CD4-positive, alpha-beta T cell treated with Interferon alpha-2 for 1 hour (primary cell): ENCODE results near the gene STX2.
A peak's percentile ranks its signal among the peaks of the same experiment; 100 is the strongest.
"Not testable (repeated sequence)": the region's sequence is repeated elsewhere in the genome, so short reads cannot be mapped to it uniquely, and the experiment has no call there.

Experiments
- DNase-seq, 2 donors: peaks; one replicate each; pipeline ENCODE4 v3.0.0-alpha.2; 2020 to 2022

The STX2 gene

DNA sequence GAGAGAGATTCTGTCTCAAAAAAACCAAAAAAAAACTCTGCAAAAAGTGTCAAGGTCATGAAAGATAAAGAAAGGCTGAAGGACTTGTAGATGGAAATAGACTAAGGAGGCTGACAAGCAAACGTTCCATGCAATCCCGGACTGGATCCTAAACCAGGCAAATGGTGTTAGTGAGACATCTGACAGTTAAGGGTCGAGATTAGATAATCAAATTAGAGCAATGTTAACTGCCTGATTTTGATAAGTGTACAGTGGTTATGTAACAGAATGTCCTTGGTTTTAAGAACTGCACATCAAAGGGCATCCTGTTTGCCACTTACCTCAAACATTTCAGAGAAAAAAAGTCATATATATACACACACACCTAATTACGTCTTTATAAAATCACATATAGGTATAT is 29.4 kb upstream of the STX2 start:
- peak in 1 of 2 donors; percentile 62 for DNase-seq

DNA sequence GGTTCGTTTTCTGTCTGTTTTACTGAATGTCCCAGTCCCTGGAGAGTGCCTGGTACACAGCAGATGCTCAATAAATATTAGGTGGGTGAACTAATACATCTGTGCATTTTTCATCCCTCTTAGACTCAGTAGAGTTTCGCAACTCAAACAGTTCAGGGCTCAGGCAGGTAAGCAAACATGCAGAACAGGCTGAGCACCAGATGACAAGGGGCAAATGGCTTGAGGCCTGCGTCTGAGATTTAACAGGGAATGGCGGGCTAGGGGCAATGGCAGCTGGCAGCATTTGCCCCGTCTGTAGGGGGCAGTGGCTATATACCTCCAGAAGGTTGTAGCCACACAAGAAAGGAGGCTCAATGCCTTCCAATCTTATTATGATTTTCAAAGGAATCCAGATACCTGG is 24.2 kb upstream of the STX2 start:
- DNase-seq, result no peak

DNA sequence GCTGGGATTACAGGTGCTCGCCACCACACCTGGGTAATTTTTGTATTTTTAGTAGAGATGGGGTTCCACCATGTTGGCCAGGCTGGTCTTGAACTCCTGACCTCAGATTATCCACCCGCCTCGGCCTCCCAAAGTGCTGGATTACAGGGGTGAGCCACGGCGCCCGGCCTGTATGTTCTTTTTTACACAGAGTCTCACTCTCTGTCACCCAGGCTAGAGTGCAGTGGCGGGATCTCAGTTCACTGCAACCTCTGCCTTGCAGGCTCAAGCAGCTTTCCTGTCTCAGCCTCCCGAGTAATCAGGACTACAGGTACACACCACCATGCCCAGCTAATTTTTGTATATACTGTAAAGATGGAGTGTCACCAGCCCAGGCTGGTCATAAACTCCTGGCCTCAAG is 23.7 kb upstream of the STX2 start:
- not testable (repeated sequence) for DNase-seq

DNA sequence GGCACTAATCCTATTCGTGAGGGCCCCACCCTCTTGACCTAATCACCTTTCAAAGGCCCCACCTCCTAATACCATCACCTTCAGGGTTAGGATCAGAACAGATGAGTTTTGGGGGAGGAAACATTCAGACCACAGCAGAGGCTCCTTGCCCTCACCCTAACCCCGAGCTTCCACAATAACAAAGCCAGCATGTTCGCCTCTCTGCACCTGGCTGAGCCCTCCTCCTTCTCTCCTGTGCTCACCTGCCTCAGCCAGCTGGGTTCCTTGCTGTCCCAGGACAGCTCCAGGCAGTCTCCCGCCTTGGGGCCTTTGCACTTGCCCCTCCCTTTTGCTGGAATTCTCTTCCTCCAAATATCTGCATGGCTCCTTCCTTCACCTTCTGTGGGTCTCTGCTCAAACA is 23.1 kb upstream of the STX2 start:
- no peak for DNase-seq

DNA sequence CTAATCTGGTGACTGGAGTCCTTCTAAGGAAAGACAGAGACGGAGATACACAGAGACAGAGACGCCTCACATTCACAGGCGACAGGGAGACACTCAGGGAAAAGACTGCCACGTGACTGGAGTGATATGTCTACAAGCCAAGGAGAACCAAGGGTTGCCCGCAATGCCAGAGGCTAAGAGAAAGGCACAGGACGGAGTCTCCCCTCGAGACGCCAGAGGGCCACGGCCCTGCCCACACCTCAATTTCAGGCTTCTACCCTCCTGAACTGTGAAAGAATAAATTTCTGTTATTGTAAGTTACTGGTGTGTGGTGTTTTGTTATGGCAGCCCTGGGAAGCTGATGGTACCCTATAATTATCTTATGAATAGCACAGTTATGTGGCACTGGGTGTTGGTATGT is 21.3 kb upstream of the STX2 start:
- no peak for DNase-seq

DNA sequence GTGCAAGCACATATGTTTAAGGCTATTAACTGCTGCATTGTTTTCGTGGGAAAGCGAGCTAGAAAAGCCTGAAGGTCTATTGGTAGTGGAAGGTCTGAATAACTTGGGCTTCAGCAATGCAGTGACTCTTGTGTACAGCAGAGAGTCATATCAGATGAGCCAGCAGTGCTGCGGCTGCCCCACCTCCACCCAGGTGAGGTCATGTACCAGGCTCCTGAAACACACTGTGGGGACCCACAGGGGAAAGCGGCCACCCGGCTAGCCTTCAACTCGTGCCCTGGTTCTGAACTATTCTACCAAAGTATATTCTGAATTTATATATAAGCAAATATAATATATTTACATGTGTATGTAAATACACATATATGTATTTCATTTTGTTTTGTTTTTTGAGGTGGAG is 20.1 kb upstream of the STX2 start:
- DNase-seq, result no peak

DNA sequence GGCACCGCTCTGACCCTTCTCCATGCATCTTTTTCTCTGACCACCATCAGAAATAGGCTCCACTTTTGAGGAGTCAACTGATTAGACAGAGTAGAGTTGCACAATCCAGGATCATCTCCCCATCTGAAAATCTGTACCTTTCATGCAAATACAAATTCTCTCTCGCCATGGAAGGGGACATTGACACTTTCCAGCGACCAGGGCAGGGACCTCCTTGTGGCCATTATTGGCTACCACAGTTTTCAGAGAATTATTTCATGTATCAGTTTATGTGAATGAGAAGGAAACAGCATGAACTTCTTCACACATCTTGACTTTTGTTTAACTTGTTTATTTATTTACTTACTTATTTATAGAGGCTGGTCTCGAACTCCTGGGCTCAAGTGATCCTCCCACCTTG is 19.0 kb upstream of the STX2 start:
- no peak for DNase-seq

DNA sequence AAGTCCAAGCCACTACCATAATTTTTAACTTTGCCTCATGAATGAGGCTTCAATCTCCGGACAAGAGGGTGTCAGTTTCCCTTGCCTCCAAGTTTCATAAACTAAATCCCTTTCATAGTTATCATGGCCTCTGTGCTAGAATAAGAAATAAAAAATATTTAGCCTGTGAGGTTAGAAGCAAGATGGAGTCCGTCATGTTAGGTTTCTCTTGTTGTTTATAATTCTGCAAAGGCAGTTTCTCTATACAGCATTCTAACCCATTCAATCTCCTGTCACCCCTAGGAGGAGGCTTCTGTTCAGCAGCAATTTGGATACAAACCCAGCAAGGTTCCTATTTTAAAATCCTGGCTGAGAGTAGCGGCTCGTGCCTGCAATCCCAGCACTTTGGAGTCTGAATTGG is 17.0 kb upstream of the STX2 start:
- no peak for DNase-seq

DNA sequence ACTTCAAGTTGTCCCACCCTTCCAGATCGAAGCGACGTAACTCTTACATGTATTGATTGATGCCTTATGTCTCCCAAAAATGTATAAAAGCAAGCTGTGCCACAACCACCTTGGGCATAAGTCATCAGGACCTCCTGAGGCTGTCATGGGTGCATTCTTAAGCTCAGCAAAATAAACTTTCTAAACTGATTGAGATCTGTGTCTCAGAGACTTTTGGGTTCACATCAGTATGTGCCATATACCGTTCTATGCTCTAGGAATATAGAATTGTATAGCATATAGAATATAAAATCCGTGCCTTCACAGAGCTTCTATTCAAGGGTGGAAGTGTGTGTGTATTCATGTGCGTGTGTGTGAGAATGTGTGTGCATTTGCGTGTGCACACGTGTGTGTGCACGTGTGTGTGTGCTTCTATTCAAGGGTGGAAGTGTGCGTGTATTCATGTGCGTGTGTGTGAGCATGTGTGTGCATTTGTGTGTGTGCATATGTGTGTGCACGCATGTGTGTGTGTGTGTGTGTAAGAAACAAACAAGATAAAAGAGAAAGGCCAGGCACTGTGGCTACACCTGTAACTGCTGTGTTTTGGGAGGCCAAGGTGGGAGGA is 11.5 kb upstream of the STX2 start:
- no peak for DNase-seq

DNA sequence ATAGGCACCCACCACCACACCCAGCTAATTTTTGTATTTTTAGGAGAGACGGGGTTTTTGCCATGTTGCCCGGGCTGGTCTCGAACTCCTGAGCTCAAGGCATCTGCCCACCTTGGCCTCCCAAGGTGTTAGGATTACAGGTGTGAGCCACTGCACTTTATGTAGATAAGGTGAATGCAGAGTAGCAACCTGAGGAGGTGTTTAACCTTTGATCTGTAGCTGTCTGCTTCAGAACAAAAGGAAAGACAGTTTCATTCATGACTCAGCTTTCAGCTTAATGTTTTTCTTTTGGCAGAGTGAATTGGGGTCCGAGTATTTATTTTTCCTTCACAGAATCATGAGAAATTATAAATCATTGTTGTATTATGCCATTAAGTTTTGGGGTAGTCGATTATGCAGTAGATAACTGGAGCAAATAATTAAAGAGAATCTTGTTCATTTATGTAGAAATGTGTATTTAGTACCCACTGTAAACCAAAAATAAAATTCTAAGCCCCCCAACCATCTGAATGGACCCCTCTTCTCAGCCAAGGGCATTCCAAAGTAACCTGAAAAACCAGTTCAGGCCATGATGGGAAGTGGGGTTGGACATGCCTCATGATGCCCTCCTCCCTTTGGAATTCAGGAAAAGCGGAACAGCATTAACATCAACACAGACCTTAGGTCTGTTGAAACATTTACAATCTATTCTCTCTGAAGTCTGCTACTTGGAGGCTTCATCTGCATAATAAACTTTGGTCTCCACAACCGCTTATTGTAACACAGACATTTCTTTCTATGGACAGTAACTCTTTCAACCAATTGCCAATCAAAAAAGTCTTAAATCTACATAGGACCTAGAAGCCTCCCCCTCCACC is 10.7 kb upstream of the STX2 start:
- no peak for DNase-seq

DNA sequence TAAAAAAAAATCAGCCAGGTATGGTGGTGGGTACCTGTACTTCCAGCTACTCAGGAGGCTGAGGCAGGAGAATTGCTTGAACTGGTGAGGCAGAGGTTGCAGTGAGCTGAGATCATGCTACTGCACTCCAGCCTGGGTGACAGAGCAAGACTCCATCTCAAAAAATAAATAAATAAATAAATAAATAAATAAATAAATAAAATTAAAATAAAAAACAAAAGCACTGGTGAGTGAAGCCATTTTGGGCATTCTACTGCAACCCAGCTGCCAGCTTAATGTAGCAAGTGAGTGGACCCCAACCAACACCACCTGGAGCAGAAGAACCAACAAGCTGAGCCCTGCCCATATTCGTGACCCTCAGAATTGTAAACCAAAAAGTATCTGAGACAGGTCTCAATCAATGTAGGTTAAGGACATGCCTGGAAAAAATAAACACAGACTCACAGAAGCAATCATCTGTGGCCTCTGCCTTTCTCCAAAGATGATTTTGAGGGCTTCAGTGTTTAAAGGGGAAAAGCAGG is 9.8 kb upstream of the STX2 start:
- not testable (repeated sequence) for DNase-seq

DNA sequence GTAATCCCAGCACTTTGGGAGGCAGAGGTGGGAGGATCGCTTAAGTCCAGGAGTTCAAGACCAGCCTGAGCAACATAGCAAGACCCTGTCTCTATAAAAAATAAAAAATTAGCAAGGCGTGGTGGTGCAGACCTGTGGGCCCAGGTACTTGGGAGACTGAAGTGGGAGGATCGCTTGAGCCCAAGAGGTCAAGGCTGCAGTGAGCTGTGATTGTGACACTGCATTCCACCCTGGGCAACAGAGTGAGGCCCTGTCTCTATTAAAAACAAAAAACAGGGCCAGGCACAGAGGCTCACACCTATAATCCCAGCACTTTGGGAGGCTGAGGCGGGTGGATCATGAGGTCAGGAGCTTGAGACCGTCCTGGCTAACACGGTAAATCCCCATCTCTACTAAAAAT is 9.1 kb upstream of the STX2 start:
- DNase-seq, result not testable (repeated sequence)

DNA sequence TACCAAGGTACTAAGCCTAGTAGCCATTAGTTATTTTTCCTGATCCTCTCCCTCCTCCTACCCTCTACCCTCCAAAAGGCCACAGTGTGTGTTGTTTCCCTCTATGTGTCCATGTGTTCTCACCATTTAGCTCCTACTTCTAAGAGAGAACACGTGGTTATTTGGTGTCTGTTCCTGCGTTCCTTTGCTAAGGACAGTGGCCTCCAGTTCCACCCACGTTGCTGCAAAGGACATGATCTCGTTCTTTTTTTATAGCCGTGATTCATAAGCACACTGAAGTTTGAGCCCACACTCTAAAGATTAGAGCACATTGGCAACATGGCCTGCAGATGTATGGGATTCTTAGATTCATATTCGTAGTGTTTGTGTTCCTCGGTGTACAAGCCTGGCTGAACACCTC is 8.1 kb upstream of the STX2 start:
- DNase-seq, result no peak

DNA sequence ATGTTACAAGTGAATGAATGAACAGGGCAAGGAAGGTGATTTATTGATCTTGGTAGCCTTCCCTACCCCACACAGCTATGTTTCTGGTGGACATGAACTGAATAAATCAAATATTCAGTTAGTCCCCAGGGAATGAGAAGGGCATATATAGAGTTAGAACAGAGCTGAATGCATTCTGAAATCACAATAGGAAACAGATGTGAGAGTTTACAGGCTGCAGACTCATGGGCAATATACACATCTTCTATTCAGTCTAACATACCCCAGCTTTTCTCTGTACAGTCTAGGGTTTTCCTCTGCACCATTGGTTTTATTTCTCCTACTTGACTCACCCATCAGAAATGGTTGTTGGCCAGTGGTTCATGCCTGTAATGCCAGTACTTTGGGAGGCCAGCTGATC is 7.3 kb upstream of the STX2 start:
- DNase-seq, result no peak

DNA sequence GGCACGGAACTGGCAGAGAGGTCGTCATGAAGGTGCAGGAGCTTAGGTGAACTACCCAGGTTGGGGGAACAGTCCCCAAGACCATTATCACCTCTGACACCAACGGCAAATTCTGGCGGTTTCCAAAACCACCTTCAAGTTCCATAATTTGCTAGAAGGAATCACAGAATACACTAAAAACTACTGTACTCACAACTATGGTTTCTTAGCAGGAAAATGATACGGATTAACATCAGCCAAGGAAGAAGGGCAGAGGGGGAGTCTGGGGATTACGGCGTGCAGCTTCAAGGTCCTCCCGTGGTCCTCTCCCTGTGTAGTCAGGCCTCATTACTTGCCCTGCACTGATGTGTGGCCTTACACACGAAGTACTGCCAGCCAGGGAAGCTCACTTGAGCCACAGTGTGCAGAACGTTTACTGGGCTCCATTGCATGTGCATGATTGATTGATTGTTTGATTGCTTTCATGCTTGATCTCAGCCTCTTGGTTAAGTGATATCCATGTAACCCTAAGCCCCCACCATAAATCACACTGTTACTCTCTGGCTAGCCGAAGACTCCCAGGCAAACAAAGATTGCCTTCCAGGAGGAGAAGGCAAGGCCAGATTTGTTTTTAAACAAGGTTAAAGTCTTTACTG is 837 bp upstream of the STX2 start:
- DNase-seq, result no peak

DNA sequence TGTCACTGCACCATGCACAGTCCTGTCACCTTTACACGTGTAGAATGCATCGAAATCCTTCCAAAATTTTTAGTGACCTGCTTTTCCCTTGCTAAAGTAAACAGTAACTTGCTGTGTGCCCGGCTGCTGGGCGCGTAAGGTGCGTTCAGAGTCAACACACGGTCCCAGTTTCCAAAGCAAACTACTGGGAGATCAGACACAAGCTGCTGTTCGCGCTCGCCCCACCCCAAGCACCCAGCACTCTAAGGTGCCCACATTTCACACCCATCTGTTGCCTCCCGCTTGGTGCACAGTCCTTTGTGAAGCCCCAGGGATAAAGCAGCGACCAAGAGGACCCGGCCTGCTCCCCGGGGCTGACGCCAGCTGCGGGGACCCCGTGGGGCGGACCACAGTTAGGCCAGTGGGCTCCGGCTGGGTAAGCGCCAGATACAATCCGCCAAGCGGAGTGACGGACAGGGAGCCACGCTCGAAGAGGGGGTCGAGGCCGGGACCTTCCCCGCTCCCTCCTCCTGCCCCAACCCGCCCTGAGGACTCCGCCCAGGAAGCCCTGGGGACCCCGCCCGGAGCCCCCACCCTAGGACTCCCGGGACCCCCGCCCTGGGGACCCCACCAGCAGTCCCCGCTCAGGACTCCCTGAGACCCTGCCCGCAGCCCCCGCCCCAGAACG is 633 bp downstream of the STX2 start:
- no peak for DNase-seq

DNA sequence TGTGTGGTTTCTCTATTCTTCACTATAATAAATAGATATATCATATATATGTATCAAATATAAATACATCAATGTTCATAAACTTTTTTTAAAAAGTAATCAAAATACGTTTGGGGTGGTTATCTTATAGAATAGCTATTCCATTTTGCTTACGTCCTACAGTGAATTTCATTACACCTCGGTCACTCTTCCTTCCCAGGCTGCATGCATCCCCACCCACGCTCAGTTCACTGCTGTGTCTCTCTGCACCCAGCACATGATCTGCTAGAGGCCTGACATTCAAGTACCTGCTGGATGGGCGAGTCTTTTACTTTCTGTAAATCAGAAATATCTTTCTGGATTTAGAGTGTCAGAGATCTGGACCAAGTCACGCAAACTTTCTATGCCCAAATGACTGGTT is 3.6 kb downstream of the STX2 start:
- no peak for DNase-seq

DNA sequence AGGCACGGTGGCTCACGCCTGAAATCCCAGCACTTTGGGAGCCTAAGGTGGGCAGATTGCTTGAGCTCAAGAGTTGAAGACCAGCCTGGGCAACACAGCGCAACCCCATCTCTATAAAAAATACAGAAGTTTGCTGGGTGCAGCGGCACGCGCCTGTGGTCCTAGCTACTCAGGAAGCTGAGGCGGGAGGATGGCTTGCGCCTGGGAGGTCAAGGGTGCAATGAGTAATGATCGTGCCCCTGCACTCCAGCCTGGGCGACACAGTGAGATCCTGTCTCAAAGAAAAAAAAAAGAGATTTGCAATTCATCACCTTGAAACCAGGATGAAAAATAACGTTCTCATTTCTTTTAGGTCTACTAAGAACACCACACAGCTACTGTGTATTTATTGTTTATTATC is 4.0 kb downstream of the STX2 start:
- no peak for DNase-seq

DNA sequence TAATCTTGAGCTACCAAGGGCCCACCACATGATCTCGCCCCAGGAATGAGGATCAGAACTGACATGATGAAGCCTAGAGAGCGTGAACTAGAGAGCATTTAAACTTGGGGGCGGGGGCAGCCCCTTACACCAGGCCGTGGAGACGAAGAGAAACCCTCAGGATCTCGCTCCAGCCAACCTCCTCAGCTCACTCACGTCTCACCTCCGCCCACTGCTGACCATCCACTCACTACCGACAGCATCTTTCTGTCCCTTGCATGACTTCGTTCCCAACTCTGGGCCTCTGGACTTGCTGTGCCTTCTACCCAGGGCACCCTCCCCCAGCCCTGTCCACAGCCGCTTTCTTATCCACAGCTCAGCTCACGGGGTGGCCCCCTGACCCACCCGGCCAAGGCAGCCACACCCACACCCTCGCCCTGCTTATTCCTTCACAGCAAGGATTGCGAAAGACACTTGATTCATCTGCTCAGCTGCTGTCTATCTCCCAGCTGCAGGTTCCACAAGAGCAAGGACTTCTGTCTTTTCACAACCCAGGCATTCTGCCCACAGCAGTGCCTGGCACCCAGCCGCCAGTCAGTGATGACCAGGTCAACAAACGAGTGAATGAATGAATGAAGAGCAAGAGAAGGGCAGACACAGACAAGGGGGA is 6.4 kb downstream of the STX2 start:
- no peak for DNase-seq

DNA sequence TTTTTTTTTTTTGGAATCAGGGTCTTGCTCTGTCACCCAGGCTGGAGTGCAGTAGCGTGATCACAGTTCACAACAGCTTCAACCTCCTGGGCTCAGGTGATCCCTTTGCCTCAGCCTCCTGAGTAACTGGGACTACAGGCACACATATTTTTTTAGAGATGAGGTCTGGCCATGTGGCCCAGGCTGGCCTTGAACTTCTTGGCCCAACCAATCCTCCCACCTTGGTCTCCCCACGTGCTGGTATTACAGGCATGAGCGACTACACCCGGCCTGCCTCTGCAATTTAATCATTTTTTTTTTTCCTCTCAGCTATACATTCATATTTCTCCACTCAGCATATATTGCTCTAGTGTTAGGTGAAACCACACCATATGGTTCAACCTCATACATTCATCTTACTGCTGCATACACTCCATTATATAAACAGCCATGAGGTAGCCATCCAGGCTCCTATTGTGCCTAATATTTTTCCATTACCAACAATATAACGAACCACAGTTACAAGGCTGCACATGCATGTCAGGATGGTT is 7.1 kb downstream of the STX2 start:
- no peak for DNase-seq

DNA sequence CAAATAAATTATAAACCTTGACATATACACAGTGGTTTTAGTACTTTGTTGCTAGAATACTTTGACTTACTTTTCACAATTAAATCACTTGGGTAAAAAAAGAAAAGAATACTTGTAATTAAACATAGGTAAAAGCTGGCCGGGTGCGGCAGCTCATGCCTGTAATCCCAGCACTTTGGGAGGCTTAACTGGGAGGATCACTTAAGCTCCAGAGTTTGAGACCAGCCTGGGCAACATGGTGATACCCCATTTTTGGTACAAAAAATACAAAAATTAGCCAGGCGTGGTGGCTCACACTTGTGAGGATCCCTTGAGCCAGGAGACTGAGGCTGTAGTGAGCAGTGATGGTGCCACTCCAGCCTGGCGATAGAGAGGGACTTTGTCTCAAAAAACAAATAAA is 7.8 kb downstream of the STX2 start:
- no peak for DNase-seq

DNA sequence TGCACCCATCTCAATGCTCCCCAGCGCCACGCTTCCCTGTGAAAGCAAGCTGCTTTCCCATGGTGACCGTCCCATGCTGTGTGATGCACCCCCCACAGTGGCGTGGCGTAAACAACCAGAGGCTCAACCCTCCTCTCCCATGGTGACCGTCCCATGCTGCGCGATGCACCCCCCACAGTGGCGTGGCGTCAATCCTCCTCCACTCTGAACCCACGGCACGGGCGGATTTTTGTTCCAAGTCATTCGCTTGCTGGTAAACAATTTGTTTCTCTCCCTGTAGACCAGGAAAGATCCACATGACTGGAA is 8.9 kb downstream of the STX2 start:
- no peak for DNase-seq
